DLD1 (cell line): Measurements from ENCODE around the gene CDKN2C.
"Not testable (repeated sequence)": the region's sequence is repeated elsewhere in the genome, so short reads cannot be mapped to it uniquely, and the experiment has no call there.

Source experiments
- in situ Hi-C: cut with HindIII; loops from 2 replicates; pipeline ENCODE4 v1.10.0; 2017; ENCODE audit warnings: low sequenced_read_pairs

The CDKN2C gene

GRCh38 chr1:50969611-50970508, at the start of gene CDKN2C:
CDKN2C (plus strand) TSS chr1:50970245; CDS start chr1:50970369, 124 bp downstream.
- in situ Hi-C loops: no loop called here

- in situ Hi-C loops: no loop called here
Observed at GRCh38 chr1:50920409-50920808, 49.6 kb upstream of the CDKN2C start.

GRCh38 chr1:50921029-50921428, 49.0 kb upstream of the CDKN2C start:
- in situ Hi-C loops: no loop called here

GRCh38 chr1:50923564-50923963, 46.5 kb upstream of the CDKN2C start:
- in situ Hi-C loops: no loop called here

- in situ Hi-C loops: no loop called here
Observed at GRCh38 chr1:50929376-50929958, 40.6 kb upstream of the CDKN2C start.

GRCh38 chr1:50930193-50930592, 39.9 kb upstream of the CDKN2C start:
- in situ Hi-C loops: no loop called here

GRCh38 chr1:50930965-50931737, 38.9 kb upstream of the CDKN2C start:
- in situ Hi-C loops: no loop called here

GRCh38 chr1:50932043-50932442, 38.0 kb upstream of the CDKN2C start:
- in situ Hi-C loops: not testable (repeated sequence)

- in situ Hi-C loops: not testable (repeated sequence)
Observed at GRCh38 chr1:50933770-50934169, 36.3 kb upstream of the CDKN2C start.

GRCh38 chr1:50934838-50935237, 35.2 kb upstream of the CDKN2C start:
- in situ Hi-C loops: no loop called here

- in situ Hi-C loops: not testable (repeated sequence)
Observed at GRCh38 chr1:50935276-50935675, 34.8 kb upstream of the CDKN2C start.

GRCh38 chr1:50936321-50936720, 33.7 kb upstream of the CDKN2C start:
- in situ Hi-C loops: no loop called here

- in situ Hi-C loops: no loop called here
Observed at GRCh38 chr1:50940291-50940690, 29.8 kb upstream of the CDKN2C start.

- in situ Hi-C loops: no loop called here
Observed at GRCh38 chr1:50942334-50942733, 27.7 kb upstream of the CDKN2C start.

GRCh38 chr1:50949286-50949982, 20.6 kb upstream of the CDKN2C start:
- in situ Hi-C loops: no loop called here

- in situ Hi-C loops: no loop called here
Observed at GRCh38 chr1:50950396-50950795, 19.6 kb upstream of the CDKN2C start.

GRCh38 chr1:50952566-50952965, 17.5 kb upstream of the CDKN2C start:
- in situ Hi-C loops: not testable (repeated sequence)

GRCh38 chr1:50955116-50955515, 14.9 kb upstream of the CDKN2C start:
- in situ Hi-C loops: no loop called here

- in situ Hi-C loops: no loop called here
Observed at GRCh38 chr1:50959303-50959912, 10.6 kb upstream of the CDKN2C start.
